HG02885 (cell line): Measurements from ENCODE around the gene BRI3.

Source experiments
- ATAC-seq: cut with Tn5 transposase; IDR thresholded peaks from one replicate; pipeline ENCODE4 v1.9.1; 2021; ENCODE audit warnings: mild to moderate bottlenecking; ENCODE audit not compliant: unreplicated experiment, poor library complexity

BRI3 gene

DNA sequence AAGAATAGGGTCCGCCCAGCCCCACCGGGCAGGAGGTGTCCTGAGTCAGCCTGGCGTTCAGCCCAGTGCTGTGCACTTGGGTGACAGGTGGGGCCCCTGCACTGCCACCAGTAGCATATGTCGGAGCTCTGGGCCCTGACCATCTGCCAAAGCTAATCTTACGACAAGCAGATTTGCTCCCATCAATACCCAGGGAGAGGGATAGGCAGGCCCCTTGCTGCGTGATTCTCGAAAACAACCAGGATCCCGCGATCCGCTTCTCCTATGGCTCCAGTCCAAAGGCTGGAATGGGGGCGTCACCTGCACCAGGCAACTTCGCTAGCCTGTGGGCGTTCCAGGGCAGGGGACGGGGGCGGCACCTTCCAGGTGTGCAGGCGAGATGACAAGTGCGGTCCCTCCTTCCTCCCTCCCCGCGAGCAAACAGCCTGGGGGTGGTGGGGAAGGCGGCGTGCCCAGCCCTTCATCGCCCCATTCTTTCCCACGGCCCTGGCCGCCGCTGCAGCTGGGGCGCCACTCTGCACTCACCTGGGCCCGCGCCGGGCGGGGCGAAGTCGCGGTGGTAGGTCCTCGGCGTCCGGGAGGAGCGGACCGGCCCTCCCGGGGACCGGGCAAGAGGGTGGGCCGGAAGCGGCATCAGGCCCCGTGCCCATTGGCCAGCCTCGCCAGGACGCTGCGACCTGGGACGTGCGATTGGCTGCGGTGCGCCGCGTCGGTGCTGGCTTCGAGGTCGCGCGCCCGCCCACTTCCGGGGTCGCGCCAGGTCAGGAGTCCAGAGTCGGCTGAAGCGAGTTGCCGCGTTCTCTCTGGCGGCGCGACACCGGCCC lies 29.7 kb upstream of the BRI3 start, which contains the start of gene TECPR1:
Gene TECPR1 (minus strand): TSS at position 632 of the 824 bp plus-strand sequence. CDS start 6,086 bp downstream, outside the sequence.
- peak; percentile 98 for ATAC-seq

DNA sequence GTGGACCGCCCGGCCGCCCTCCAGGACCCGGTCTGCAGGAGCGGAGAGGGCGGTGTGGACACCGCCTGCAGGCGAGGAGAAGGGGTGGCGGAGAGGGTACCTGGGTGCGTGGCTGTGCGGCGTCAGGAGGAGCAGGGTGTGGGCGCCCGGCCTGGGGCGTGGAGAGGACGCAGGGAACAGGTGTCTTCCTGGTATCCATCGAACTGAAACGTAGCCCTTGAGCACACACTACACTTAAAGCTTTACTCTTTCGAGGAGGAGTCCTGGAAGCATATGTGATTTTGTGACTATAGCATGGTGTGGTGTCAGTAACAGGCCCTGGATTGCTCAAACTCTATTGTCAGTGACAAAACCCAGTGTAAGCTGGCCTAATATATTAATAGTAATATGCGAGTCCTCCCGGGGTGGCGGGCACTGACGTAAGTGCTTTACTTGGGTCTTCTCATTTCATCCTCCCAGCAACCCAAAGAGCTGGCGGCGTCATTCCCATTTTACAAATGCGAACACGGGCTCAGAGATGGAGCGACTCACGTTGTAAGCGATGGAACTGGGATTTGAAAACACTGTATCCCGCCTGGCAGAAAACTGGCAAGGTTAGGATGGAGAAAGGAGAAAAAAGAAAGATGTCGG lies 28.9 kb upstream of the BRI3 start:
- ATAC-seq = no peak

DNA sequence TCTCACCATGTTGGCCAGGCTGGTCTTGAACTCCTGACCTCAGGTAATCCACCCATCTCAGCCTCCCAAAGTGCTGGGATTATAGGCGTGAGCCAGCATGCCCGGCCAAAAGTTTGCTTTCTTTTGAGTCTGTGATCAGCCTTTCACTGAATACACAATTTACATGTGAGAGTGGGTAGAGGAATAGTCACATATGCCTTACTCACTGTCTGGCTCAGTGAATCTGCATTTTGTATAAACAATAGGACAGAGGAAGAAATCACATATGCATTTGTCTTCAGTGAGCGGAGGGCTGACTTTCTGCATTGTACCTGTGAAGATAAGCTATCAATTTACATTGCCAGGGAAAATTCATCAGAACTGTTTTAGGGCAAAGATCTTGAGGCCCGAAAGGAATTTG lies 27.0 kb upstream of the BRI3 start:
- ATAC-seq = no peak

DNA sequence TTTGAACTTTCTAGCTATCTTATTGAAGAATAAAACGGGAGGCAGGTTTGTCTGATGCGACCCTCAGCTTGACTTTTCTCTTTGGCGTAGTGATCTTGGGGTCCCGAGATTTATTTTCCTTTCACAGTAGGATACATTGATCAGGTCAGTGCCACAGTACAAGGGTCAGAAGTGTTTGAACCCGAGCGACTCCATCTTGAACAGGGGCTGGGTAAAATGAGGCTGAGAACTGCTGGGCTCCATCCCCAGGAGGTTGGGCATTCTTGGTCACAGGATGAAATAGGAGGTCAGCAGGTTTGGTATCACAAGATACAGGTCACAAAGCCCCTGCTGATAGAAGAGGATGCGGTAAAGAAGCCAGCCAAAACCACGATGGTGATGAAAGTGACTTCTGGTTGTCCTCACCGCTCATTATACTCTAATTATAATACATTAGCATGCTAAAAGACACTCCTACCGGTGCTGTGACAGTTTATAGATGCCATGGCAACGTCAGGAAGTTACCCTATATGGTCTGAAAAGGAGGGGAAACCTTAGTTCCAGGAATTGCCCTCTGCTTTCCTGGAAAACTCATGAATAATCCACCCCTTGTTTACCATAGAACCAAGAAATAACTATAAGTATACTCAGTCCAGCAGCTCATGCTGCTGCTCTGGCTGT lies 26.4 kb upstream of the BRI3 start:
- no peak for ATAC-seq

DNA sequence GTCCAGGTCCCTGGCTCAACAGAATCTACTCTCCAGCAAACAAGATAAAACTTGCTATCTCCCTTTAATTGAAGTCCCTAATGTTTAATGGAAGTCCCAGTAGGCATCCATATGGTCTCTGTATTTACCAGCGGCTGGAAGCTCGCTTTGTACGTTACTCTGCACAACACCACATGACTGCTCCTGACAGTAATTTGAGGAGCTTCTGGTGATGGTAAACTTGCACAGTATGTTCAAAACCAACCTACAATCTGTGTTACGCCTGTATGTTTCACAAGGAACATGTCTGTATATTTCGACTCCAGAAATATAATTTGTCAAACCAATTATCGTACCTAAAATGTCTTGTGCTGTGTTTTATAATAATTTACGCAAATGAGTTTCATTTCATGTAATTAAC lies 25.1 kb upstream of the BRI3 start:
- no peak for ATAC-seq

DNA sequence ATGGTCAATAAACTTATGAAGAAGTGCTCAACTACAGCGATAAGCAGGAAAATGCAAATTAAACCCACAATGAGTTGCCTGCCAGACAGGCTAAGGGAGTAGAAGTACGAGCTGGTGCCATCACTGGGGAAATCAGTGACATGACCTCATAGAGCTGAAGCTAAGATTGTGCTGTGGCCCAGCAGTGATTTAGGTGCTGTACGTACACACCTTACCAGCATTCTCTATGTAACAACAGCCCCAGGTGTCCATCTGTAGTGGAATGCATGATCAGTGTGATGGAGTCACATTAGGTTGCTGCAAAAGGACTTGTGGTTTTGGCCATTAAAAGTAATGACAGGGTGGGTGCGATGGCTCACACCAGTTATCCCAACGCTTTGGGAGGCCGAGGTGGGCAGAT lies 23.8 kb upstream of the BRI3 start:
- no peak for ATAC-seq

DNA sequence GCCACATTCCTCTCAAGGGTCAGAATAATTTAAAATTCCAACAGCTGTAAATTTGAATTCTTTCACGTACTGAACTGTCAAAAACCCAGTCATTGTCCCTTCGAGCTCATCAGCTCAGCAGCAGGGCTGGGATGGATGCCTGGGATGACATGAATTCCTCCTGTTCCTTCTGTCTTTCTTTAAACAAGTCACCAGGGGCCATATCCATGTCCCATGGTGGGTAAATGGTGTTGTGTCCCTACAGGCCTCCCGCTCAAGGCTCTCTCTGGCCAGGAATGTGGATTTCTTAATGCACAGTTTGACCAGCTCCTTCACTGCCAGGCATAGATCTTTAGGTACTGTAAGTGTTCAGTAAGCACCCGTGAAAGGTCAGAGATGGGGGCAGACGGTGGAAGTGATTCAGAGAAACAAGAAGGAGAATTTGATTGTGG lies 15.6 kb upstream of the BRI3 start:
- no peak for ATAC-seq

DNA sequence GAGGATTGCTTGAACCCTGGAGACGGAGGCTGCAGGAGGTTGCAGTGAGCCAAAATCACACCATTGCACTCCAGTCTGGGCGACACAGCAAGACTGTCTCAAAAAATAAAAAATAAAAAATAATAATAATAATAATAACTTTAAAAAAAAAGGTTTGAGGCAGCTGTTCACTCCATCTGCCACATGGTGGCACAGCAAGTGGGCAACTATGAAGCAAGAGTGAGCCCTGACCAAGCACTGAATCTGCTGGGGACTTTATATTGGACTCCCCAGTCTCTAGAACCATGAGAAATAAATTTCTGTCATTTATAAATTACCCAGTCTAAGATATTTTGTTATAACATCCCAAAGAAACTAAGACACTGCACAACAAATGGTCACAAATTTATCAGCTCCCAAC lies 14.6 kb upstream of the BRI3 start:
- no peak for ATAC-seq

DNA sequence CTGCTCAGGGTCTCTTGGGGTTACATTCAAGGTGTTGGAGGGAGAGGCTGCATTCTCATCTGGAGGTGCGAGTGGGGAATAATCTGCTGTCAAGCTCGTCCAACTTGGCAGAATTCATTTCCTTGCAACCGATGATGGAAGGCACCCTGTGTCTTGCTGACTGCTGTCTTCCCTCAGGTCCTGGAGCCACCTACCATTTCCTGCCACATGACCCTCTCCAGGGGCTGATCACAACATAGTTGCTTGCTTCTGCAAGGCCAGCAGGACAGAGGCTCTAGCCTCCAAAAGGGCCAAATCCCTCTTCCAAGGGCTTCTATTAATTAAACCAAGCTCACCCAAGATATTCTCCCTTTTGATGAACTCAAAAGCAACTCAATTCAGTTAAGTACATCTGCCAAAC lies 14.2 kb upstream of the BRI3 start:
- no peak for ATAC-seq

DNA sequence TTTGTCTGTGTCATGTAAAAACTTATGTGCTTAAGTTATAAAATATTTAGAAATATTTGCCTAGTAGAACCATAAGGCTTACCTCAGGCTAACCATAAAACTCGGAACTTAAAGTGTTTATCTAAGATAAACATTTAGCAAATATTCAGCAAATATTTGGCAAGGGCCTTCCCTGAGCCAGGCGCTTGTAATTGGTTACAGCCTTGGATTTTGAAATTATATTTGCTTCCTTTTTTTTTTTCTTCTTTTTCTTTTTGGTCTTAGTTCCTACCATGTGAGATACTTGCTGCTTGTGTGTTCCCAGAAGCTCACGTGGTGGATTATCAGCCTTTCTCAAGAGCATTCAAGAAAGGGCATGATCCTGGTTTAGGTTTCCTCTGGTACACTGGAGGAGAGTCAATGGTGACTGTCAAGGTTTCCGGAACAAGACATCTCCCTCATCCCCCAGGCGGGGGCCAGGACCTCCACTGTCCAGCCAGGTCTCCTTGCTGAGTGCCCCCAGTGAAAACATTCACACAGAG lies 5.2 kb upstream of the BRI3 start:
- no peak for ATAC-seq

DNA sequence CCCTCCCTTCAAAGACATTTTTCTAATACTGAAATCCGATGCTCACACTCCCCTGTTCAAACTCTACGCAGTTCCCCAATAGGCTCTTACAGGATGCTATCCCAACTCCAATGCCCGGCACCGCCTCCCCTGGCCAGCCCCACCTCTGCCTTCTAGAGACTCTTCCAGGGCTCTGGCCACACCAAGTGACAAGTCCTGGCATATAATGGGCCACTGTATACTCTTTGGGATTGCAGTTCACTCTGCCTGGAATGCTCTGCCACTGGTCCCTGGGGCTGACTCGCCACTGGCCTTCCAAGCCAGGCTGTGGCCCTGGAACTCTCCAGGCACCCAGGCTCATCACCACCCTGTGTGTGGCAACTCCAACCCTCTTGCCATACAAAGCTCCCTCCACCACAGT lies 3.1 kb upstream of the BRI3 start:
- ATAC-seq = no peak

DNA sequence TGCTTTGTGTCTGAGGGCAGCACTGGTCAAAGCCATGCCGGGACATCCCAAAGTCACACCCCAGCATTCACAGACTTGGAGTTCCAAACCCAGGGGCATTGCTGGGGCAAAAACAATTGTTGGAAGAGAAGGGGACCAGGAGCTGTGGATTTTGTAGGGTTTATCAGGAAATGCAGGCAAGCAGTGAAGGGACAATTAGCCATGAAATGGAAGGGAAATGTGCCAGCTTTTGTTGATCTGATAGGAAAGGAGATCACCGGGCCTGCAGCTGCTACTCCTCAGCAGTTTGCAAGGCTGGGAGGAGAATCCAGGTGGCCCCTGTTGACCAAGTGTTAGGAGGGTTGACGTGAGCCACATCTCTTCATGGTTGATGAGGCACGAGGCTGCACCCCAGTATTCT lies 2.5 kb upstream of the BRI3 start:
- no peak for ATAC-seq

DNA sequence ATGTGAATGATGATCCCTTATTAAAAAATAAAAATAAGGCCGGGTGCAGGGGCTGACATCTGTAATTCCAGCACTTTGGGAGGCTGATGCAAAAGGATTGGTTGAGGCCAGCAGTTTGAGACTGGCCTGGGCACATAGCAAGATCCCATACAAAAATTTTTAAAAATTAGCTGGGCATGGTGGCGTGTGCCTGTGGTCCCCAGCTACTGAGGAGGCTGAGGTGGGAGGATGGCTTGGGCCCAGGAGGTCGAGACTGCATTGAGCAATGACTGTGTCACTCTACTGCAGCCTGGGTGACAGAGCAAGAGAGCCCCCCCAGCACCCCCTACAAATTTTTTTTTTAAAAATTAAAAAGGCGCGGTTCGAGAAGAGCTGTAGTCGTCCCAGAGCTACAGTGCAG lies 1.2 kb upstream of the BRI3 start:
- ATAC-seq = no peak

DNA sequence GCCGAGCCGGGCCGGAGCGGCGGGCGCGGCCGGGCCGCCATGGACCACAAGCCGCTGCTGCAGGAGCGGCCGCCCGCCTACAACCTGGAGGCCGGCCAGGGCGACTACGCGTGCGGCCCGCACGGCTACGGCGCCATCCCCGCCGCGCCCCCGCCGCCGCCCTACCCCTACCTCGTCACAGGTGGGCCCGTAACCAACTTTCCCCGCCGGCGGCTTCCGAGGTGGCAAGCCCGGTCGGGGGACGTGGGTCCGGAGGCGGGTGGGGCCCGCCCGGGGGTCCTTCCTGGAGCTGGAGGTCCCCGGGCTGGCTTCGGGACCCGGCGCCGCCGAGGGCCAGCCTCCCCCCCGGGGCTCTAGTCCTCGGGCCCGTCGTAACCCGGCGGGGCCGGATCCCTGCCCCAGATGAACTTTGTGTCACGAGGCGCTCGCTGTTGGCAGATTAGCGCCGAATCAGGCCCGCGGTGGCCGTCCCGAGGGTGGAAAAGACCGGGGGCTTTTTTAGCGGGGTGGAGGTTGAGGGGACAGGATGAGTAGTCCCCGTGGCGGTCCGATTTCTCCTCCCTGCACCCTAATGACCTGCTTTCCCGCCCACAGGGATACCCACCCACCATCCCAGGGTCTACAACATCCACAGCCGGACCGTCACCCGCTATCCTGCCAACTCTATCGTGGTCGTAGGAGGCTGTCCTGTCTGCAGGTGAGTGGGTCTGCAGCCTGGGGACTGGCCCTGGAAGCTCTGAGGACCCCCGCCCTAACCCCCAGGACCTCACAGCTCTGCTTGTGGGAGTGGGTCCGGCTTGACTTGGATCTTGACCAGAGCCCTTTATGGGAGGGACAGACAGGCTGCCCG lies 496 bp downstream of the BRI3 start:
- peak; percentile 42 for ATAC-seq

DNA sequence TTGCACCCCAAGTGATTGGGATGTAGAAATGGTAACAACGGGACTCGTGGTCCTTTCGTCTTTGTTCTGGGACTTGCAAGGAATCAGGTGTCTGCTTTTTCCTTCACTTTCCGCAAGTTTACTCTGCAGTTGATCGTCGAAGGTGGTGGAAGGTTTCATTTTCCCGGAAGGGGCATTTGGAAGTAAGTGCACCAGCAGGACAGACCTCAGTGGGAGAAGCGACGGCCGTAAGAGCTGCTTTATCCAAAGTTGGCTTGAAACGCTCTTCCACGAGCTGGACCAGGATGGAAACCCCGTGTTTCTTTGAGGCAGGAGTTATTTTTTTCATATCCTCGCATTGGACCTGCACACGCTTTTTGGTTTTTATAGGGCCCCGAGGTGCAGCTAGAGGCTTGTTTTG lies 1.2 kb downstream of the BRI3 start:
- ATAC-seq = no peak

DNA sequence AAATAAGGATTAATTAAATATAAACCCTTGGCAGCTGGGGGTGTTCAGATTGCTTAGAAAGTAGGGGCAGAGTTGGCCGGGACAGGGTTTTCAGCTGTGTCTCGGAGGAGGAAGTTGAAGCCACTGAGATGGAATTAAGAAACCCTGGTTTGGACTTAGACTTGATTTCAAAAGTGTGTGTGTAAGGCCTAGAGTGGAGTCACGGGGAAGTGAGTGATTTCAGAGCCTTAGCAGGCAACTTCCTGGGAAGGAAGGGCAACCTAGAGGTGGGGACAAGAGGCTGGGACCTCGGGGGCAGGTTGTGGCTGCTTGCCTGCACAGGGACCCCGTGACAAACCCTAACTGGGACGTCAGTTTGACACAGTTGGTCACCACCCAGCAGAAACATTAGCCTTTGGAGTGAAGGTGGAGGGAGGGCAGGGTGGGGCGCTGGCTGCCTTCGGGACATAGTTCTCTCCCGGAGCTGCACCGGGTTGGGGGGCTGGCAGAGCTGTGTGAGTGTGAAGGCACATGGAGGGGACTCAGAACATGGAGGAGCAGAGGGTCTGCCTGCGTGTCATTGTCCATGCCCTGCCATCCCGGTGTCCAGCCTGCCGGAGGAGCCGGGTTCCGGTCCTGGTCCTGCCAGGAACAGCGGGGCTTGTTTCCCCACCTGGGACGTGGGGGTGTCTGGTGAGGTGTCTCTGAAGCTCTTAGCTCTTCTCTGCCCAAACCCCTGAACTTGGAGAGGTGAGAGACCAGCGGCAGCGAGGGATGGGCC lies 1.8 kb downstream of the BRI3 start:
- ATAC-seq = no peak

DNA sequence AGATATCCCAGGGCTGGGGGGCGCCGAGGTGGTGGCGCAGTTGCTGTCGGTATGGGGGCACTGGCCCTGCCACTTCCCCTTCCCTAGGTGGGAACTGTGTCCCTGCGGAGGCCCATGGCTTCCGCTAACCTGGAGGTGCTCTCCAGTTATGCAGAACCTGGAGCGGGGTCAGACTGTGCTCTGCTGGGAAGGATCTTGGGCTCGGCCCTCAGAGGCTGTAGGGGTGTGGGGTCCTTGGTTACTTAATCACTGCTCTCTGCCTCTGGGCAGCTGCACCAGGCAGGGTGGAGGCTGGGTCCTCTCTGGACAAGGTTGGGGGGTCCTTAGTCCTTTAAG lies 2.4 kb downstream of the BRI3 start:
- no peak for ATAC-seq

DNA sequence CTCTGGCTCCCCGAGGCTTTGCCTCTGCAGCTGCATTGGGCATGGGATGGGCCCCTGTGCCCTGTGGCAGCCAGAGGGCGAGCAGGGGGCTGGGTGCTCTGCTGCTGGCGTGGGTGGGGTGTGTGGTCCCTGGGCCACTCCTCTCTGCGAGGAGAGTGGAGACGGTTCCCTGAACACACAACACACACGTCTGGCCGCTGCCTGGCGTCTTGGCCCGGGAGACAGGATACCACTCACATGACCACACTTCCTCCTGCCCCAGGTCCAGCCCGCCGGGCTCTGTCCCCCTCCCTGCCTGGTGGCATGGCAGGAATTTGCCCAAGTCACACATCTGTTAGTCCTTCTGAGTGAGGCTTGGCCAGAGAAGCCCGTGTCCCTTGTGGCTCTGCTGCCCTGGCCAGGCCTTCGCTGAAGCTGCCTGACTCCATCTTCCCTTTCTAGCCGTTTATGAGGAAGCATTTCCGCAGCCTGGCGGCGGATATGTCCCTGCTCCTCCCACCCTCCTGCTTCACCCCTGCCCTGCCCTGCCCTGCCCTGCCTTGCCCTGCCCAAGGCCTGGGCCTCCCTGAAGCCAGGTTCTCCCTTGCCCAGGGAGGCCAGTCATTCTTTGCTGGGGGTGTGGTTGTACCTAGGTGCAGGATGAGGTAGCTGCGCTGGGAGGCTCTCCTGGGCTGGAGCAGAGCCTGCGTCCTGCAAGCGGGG lies 3.0 kb downstream of the BRI3 start:
- no peak for ATAC-seq
